ENCODE data around the gene PPP3CA. TPM values are rescaled to one million over a fixed set of nuclear protein-coding genes. Genes with fewer than 3 reads are reported as not detected.
A peak's percentile ranks its signal among the peaks of the same experiment; 100 is the strongest.

PPP3CA gene
- total RNA-seq, 1 experiment from 2014 or later: 33.8 TPM

- POLR2A ChIA-PET: no interaction called here
- no peak overlapping the region for H3K27ac Mint-ChIP-seq (ENCODE audit: unreplicated experiment)
Observed at GRCh38 chr4:101171747-101172146, 175.6 kb downstream of the PPP3CA start.

GRCh38 chr4:101169044-101170014 is 178.0 kb downstream of the PPP3CA start:
- no peak overlapping the region for H3K4me3 Mint-ChIP-seq (ENCODE audit: unreplicated experiment)
- BruUV-seq (replicated peaks): no TSS peak
- no peaks in the 10 kb centered on the region for H3K9me3 Mint-ChIP-seq (ENCODE audit: unreplicated experiment)
- H3K4me1 Mint-ChIP-seq (ENCODE audit: low read depth, unreplicated experiment): peaks cover 6% of the 10 kb centered on the region
- peak; percentile 71 to 72 for TF ChIP-seq CTCF (IDR thresholded peaks at IDR 0.05; ENCODE audit: insufficient read depth in 1 of 2, low read depth in 1 of 2, low read length in 1 of 2, severe bottlenecking in 1 of 2, unreplicated experiment in 1 of 2)
- intact Hi-C loops (cut with micrococcal nuclease; ENCODE audit: unreplicated experiment): loop anchor here (1.0 to 10.0 kb wide), 4 partner anchors 177 to 1094 kb away; no protein-coding TSS in a partner anchor
- ChIA-PET POLR2A (no interaction called here), CTCF (no interaction called here)
- no peaks in the 10 kb centered on the region for H3K36me3 Mint-ChIP-seq (ENCODE audit: insufficient read depth, unreplicated experiment)
- H3K4me1 ChIP-seq: peaks cover 10% of the 10 kb centered on the region; the same call in 1 of the 2 replicates
- H3K27me3 ChIP-seq (replicated peaks; ENCODE audit: control insufficient read depth, insufficient read depth, low read length): no peaks in the 10 kb centered on the region
- DNase-seq: peak; percentile 75 to 76
- no peaks in the 10 kb centered on the region for H3K9me3 ChIP-seq
- no peak overlapping the region for H3K27ac Mint-ChIP-seq (ENCODE audit: unreplicated experiment)
- H3K27me3 Mint-ChIP-seq (ENCODE audit: insufficient read depth, unreplicated experiment): no peaks in the 10 kb centered on the region
- H3K4me3 ChIP-seq (ENCODE audit: low read depth, low read length): no peak overlapping the region
- no peaks in the 10 kb centered on the region for H3K36me3 ChIP-seq (ENCODE audit: control insufficient read depth, insufficient read depth, low read length)

More at GRCh38 chr4:101171747-101172146, 175.6 kb downstream of the PPP3CA start:
- H3K27me3 ChIP-seq (replicated peaks; ENCODE audit: control insufficient read depth, insufficient read depth, low read length): no peaks in the 10 kb centered on the region
- H3K9me3 Mint-ChIP-seq (ENCODE audit: unreplicated experiment): no peaks in the 10 kb centered on the region
- H3K27me3 Mint-ChIP-seq (ENCODE audit: insufficient read depth, unreplicated experiment): no peaks in the 10 kb centered on the region
- H3K4me3 ChIP-seq (ENCODE audit: low read depth, low read length): no peak overlapping the region
- no peaks in the 10 kb centered on the region for H3K9me3 ChIP-seq
- no peaks in the 10 kb centered on the region for H3K36me3 ChIP-seq (ENCODE audit: control insufficient read depth, insufficient read depth, low read length)
- H3K4me1 Mint-ChIP-seq (ENCODE audit: low read depth, unreplicated experiment): peaks cover 6% of the 10 kb centered on the region
- BruUV-seq (replicated peaks): no TSS peak
- H3K4me1 ChIP-seq: peaks cover 10% of the 10 kb centered on the region; the same call in 1 of the 2 replicates
- no peak for DNase-seq
- intact Hi-C loops (cut with micrococcal nuclease; ENCODE audit: unreplicated experiment): no loop called here
- CTCF ChIA-PET: interaction anchor here (0.6 kb wide), 1 partner anchor 1240 kb away, joined by 5 read pairs; no protein-coding TSS in a partner anchor
- no peak for TF ChIP-seq CTCF (IDR thresholded peaks at IDR 0.05; ENCODE audit: insufficient read depth in 1 of 2, low read depth in 1 of 2, low read length in 1 of 2, severe bottlenecking in 1 of 2, unreplicated experiment in 1 of 2)
- no peak overlapping the region for H3K4me3 Mint-ChIP-seq (ENCODE audit: unreplicated experiment)
- H3K36me3 Mint-ChIP-seq (ENCODE audit: insufficient read depth, unreplicated experiment): no peaks in the 10 kb centered on the region

- no peaks in the 10 kb centered on the region for H3K27me3 Mint-ChIP-seq (ENCODE audit: insufficient read depth, unreplicated experiment)
- H3K9me3 Mint-ChIP-seq (ENCODE audit: unreplicated experiment): no peaks in the 10 kb centered on the region
- intact Hi-C loops (cut with micrococcal nuclease; ENCODE audit: unreplicated experiment): loop anchor here (10.0 kb wide), 1 partner anchor 271 kb away; no protein-coding TSS in a partner anchor
- H3K27me3 ChIP-seq (replicated peaks; ENCODE audit: control insufficient read depth, insufficient read depth, low read length): no peaks in the 10 kb centered on the region
- no peaks in the 10 kb centered on the region for H3K4me1 Mint-ChIP-seq (ENCODE audit: low read depth, unreplicated experiment)
- BruUV-seq (replicated peaks): no TSS peak
- peaks cover 6% of the 10 kb centered on the region; the same call in 1 of the 2 replicates for H3K4me1 ChIP-seq
- POLR2A ChIA-PET: no interaction called here
- H3K27ac Mint-ChIP-seq (ENCODE audit: unreplicated experiment): no peak overlapping the region
- H3K4me3 ChIP-seq (ENCODE audit: low read depth, low read length): no peak overlapping the region
- no peaks in the 10 kb centered on the region for H3K36me3 ChIP-seq (ENCODE audit: control insufficient read depth, insufficient read depth, low read length)
- no peak overlapping the region for H3K4me3 Mint-ChIP-seq (ENCODE audit: unreplicated experiment)
- H3K36me3 Mint-ChIP-seq (ENCODE audit: insufficient read depth, unreplicated experiment): no peaks in the 10 kb centered on the region
- TF ChIP-seq CTCF (IDR thresholded peaks at IDR 0.05; ENCODE audit: insufficient read depth in 1 of 2, low read depth in 1 of 2, low read length in 1 of 2, severe bottlenecking in 1 of 2, unreplicated experiment in 1 of 2): no peak
- H3K9me3 ChIP-seq: no peaks in the 10 kb centered on the region
- CTCF ChIA-PET: no interaction called here
- no peak for DNase-seq
Observed at GRCh38 chr4:101163936-101164335, 183.4 kb downstream of the PPP3CA start.
